ENCODE measurements around the gene PSTPIP2. TPM values are rescaled to one million over a fixed set of nuclear protein-coding genes. Genes with fewer than 3 reads are reported as not detected.
A peak's percentile ranks its signal among the peaks of the same experiment; 100 is the strongest.

PSTPIP2 gene
- total and polyA plus RNA-seq, 9 of the 15 experiments (the other 6 are each of a cell fraction or from before 2014, with no cell fraction given) = 14.0 to 45.7 (median 27.1) TPM

DNA sequence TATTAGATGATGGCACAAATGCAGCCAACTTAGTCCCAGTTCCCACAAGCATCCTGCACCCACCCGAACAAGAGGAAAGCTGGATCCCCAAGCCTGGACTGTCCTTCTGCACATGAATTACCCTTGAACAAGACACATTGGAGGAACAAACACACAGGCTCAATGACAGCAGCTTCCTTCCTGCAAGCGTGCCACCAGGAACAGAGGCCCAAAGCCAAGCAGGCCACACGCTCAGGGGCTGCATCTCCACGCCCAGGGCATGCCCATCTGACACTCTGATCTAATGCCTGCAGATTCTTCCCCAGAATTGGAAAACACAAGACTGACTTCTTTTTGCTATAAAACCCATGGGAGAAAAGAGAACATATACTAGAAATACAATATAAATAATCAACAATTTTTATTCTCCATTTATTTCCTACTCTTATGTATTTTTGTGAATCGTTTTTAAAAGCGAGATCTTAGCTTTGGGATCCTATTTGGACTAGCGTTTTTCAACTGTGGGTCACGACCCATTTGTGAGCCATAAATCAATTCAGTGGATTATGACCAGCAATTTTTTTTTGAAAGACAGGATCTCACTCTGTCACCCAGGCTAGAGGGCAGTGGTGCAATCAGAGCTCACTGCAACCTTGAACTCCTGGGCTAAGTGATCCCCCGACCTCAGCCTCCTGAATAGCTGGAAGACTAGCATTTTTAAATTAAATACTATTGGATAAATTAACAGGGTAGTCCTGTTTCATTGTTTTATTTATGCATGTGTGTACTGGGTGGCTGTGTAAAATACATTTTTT, 34.4 kb downstream of the PSTPIP2 start:
- DNase-seq (ENCODE audit: extremely low read depth in 1 of 4, low spot score in 3 of 4) = no peak
- in situ Hi-C loops (cut with MboI) (no loop called here), intact Hi-C loops (cut with micrococcal nuclease) (no loop called here)
- Histone ChIP-seq H3K4me1 (replicated peaks in 1 of 2; ENCODE audit: control insufficient read depth in 2 of 2, insufficient read depth in 2 of 2, low read length in 2 of 2) (peaks cover 11 to 33% of the 10 kb centered on the region in 2 experiments; a peak in 4 of 5 replicates), H3K79me2 (ENCODE audit: control insufficient read depth, insufficient read depth, low read length) (peaks cover 28% of the 10 kb centered on the region), H3K36me3 (ENCODE audit: control insufficient read depth, insufficient read depth, low read length) (peaks cover 31% of the 10 kb centered on the region; the same call in 2 of the 3 replicates), H3K9me1 (ENCODE audit: control insufficient read depth, insufficient read depth, low read length) (no peaks in the 10 kb centered on the region), H3K9ac (ENCODE audit: insufficient read depth in 1 of 2, low read depth in 2 of 2, low read length in 2 of 2) (no peak overlapping the region), H3K4me2 (ENCODE audit: insufficient read depth, low read length) (no peak overlapping the region), H3K9me3 (replicated peaks; ENCODE audit: control insufficient read depth, insufficient read depth, low read depth, low read length) (no peaks in the 10 kb centered on the region), H3K27ac (ENCODE audit: extremely low read depth, low read depth, low read length) (no peak overlapping the region), H2AFZ (ENCODE audit: low read depth, low read length) (no peak overlapping the region), H3K27me3 (ENCODE audit: control insufficient read depth in 2 of 2, insufficient read depth in 2 of 2, low read length in 2 of 2) (no peaks in the 10 kb centered on the region), H4K20me1 (replicated peaks; ENCODE audit: control insufficient read depth, insufficient read depth, low read length) (no peaks in the 10 kb centered on the region), H3K4me3 (no peak overlapping the region)
- TF ChIP-seq, protein P1, sequence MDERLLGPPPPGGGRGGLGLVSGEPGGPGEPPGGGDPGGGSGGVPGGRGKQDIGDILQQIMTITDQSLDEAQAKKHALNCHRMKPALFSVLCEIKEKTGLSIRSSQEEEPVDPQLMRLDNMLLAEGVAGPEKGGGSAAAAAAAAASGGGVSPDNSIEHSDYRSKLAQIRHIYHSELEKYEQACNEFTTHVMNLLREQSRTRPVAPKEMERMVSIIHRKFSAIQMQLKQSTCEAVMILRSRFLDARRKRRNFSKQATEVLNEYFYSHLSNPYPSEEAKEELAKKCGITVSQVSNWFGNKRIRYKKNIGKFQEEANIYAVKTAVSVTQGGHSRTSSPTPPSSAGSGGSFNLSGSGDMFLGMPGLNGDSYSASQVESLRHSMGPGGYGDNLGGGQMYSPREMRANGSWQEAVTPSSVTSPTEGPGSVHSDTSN (CRISPR knock-in tag; IDR thresholded peaks at IDR 0.05; ENCODE audit: low read depth) = no peak
- TF ChIP-seq, protein P1 (tag; conservative IDR thresholded peaks at IDR 0.05; ENCODE audit: low read depth) = peak; percentile 79
- TF ChIP-seq MEIS2 (IDR thresholded peaks at IDR 0.05; ENCODE audit: partially characterized antibody) = peak; percentile 69
- no peak for TF ChIP-seq ZNF695 (CRISPR knock-in tag; IDR thresholded peaks at IDR 0.05)
- TF ChIP-seq, protein P2, sequence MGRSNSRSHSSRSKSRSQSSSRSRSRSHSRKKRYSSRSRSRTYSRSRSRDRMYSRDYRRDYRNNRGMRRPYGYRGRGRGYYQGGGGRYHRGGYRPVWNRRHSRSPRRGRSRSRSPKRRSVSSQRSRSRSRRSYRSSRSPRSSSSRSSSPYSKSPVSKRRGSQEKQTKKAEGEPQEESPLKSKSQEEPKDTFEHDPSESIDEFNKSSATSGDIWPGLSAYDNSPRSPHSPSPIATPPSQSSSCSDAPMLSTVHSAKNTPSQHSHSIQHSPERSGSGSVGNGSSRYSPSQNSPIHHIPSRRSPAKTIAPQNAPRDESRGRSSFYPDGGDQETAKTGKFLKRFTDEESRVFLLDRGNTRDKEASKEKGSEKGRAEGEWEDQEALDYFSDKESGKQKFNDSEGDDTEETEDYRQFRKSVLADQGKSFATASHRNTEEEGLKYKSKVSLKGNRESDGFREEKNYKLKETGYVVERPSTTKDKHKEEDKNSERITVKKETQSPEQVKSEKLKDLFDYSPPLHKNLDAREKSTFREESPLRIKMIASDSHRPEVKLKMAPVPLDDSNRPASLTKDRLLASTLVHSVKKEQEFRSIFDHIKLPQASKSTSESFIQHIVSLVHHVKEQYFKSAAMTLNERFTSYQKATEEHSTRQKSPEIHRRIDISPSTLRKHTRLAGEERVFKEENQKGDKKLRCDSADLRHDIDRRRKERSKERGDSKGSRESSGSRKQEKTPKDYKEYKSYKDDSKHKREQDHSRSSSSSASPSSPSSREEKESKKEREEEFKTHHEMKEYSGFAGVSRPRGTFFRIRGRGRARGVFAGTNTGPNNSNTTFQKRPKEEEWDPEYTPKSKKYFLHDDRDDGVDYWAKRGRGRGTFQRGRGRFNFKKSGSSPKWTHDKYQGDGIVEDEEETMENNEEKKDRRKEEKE (IDR thresholded peaks at IDR 0.05; ENCODE audit: borderline replicate concordance in 1 of 2, control insufficient read depth in 1 of 2, low read depth in 2 of 2, low read length in 1 of 2) = no peak
- peak; percentile 43; the same call in 1 of the 2 replicates for TF ChIP-seq PKNOX1 (IDR thresholded peaks at IDR 0.05)
- FAIRE-seq = peak; percentile 6
- no TSS peak for BruUV-seq (replicated peaks)
- CTCF ChIA-PET (ENCODE audit: low intra/inter-chr PET ratio) = no interaction called here
- POLR2A ChIA-PET = interaction anchor here (0.6 kb wide), 1 partner anchor 530 kb away, joined by 3 read pairs; no protein-coding TSS in a partner anchor
- ATAC-seq = no peak
- 65% methylated on average over 9 of the region's 9 CpGs for WGBS (ENCODE audit: insufficient coverage, low coverage, missing lambda C conversion rate)
